Neural progenitor cell (in vitro differentiated cells): Measurements from ENCODE around the gene TNFSF8.

ENCODE experiments used
- CTCF ChIP-seq: fragments of 200-600 bp; sonication (generic); IDR thresholded peaks from 2 replicates; pipeline ENCODE4 v1.5.1; 2017; ENCODE audit warnings: antibody characterized with exemption, mild to moderate bottlenecking
- EZH2 ChIP-seq: fragments of 200-600 bp; sonication (generic); IDR thresholded peaks from 2 replicates; pipeline ENCODE4 v1.6.1; 2017; ENCODE audit warnings: antibody characterized with exemption, mild to moderate bottlenecking, moderate library complexity

GRCh38 chr9:114941376-114941775 lies 11.0 kb upstream of the TNFSF8 start:
- TF ChIP-seq CTCF (no peak), EZH2 (no peak)
